Endothelial cell of umbilical vein (primary cell): Measurements from ENCODE around the gene TMEM178B. TPM values are rescaled to one million over a fixed set of nuclear protein-coding genes. Genes with fewer than 3 reads are reported as not detected.

Experiments
- BruUV-seq: library from RNA; stranded (reverse); fragments of 400-500 nt; replicated peaks from 2 replicates; lab custom pipeline; 2021; lab: Mats Ljungman, UMichigan
- CTCF ChIA-PET: fragments of 300-600, 350-600 bp; sonication (Branson Sonifier 250); formaldehyde crosslinking; loops from one replicate; lab custom pipeline; 2021; ENCODE audit warnings: antibody characterized with exemption, inconsistent platforms; lab: Charles Lee
- POLR2A ChIA-PET: fragments of 300-600, 350-600 bp; sonication (Branson Sonifier 250); formaldehyde crosslinking; loops from one replicate; lab custom pipeline; 2021; ENCODE audit warnings: antibody characterized with exemption, inconsistent platforms; lab: Charles Lee
- DNase-seq: peaks from one replicate; pipeline ENCODE4 v3.0.0-alpha.2; 2011; ENCODE audit warnings: low read depth, low spot score
- FAIRE-seq: peaks from 2 replicates; lab custom pipeline; 2011; peaks lifted over from hg19 to GRCh38; lab: Jason Lieb, UNC
- H2AFZ ChIP-seq: 2 replicates; pipeline ENCODE4 v1.6.0; 2012; ENCODE audit warnings: low read depth, low read length, control low read depth, inconsistent platforms
- H3K27ac ChIP-seq: 2 replicates; pipeline ENCODE4 v1.5.1; 2011; ENCODE audit warnings: low read depth, mild to moderate bottlenecking, control low read depth, low read length, moderate library complexity; ENCODE audit not compliant: insufficient read depth
- H3K27me3 ChIP-seq, 2 experiments: 2 replicates each; pipeline versions ENCODE4 v1.6.0 to v1.6.1; 2011; ENCODE audit warnings: low read length in 2 of 2, mixed read lengths in 1 of 2; ENCODE audit not compliant: control insufficient read depth in 2 of 2, insufficient read depth in 2 of 2
- H3K36me3 ChIP-seq, 2 experiments: 2 replicates in 1 of 2; 3 replicates in 1 of 2; pipeline ENCODE4 v1.5.1; 2011; ENCODE audit warnings: low read length in 2 of 2, mild to moderate bottlenecking in 1 of 2, moderate library complexity in 1 of 2; ENCODE audit not compliant: control insufficient read depth in 2 of 2, insufficient read depth in 2 of 2; ENCODE audit errors: extremely low read depth in 1 of 2
- H3K4me1 ChIP-seq: 3 replicates; pipeline ENCODE4 v1.5.1; 2011; ENCODE audit warnings: mild to moderate bottlenecking, low read length; ENCODE audit not compliant: control insufficient read depth, insufficient read depth; ENCODE audit errors: extremely low read depth
- H3K4me2 ChIP-seq: 2 replicates; pipeline ENCODE4 v1.6.1; 2011; ENCODE audit warnings: low read length, control low read depth, mixed read lengths; ENCODE audit not compliant: insufficient read depth
- H3K4me3 ChIP-seq, 3 experiments: fragments of 200-600 bp in 1 of 3; sonication (generic), shearing (Covaris generic) in 1 of 3; replicated peaks in 1 of 3; 2 replicates each; pipeline ENCODE4 v1.5.1; 2011 to 2016; ENCODE audit warnings: control low read depth in 3 of 3, low read length in 3 of 3, mild to moderate bottlenecking in 2 of 3, inconsistent platforms in 1 of 3, low read depth in 1 of 3, moderate library complexity in 1 of 3; ENCODE audit not compliant: insufficient read depth in 1 of 3
- H3K79me2 ChIP-seq: 2 replicates; pipeline ENCODE4 v1.6.0; 2012; ENCODE audit warnings: low read length, inconsistent platforms; ENCODE audit not compliant: control insufficient read depth, insufficient read depth
- H3K9ac ChIP-seq: replicated peaks from 2 replicates; pipeline ENCODE3; 2011; ENCODE audit warnings: low read length, control low read depth; ENCODE audit not compliant: insufficient read depth; ENCODE audit errors: extremely low read depth
- H3K9me1 ChIP-seq: replicated peaks from 3 replicates; pipeline ENCODE4 v1.6.0; 2011; ENCODE audit warnings: mild to moderate bottlenecking, low read length; ENCODE audit not compliant: control insufficient read depth, insufficient read depth; ENCODE audit errors: extremely low read depth
- H3K9me3 ChIP-seq: replicated peaks from 2 replicates; pipeline ENCODE4 v1.5.1; 2012; ENCODE audit warnings: low read length, inconsistent platforms; ENCODE audit not compliant: control insufficient read depth, insufficient read depth
- H4K20me1 ChIP-seq: replicated peaks from 2 replicates; pipeline ENCODE3; 2011; ENCODE audit warnings: mild to moderate bottlenecking, low read length; ENCODE audit not compliant: control insufficient read depth, insufficient read depth; ENCODE audit errors: extremely low read depth
- EZH2 ChIP-seq: IDR thresholded peaks from 2 replicates; pipeline ENCODE4 v1.6.1; 2012; ENCODE audit warnings: borderline replicate concordance, low read depth, mild to moderate bottlenecking, moderate library complexity, low read length, inconsistent platforms; ENCODE audit not compliant: severe bottlenecking
- FOS ChIP-seq: IDR thresholded peaks from 2 replicates; pipeline ENCODE4 v1.6.1; 2011; ENCODE audit warnings: mild to moderate bottlenecking, low read length, moderate library complexity, borderline replicate concordance; ENCODE audit not compliant: insufficient read depth
- GATA2 ChIP-seq: IDR thresholded peaks from 2 replicates; pipeline ENCODE4 v1.7.0; 2011; ENCODE audit warnings: low read depth, mild to moderate bottlenecking, moderate library complexity, mixed read lengths, low read length; ENCODE audit not compliant: insufficient read length, insufficient read depth
- JUN ChIP-seq: IDR thresholded peaks from 2 replicates; pipeline ENCODE4 v1.6.1; 2011; ENCODE audit warnings: borderline replicate concordance, low read depth; ENCODE audit not compliant: insufficient read length, insufficient read depth
- MYC ChIP-seq: IDR thresholded peaks from one replicate; pipeline ENCODE4 v1.6.1; 2011; ENCODE audit warnings: mild to moderate bottlenecking, low read depth, low read length
- POLR2A ChIP-seq: IDR thresholded peaks from 2 replicates; pipeline ENCODE4 v1.6.1; 2012; ENCODE audit warnings: low read depth, mild to moderate bottlenecking, control low read depth, low read length
- POLR2AphosphoS5 ChIP-seq: IDR thresholded peaks from 2 replicates; pipeline ENCODE4 v1.6.1; 2012; ENCODE audit warnings: low read depth, mild to moderate bottlenecking, control low read depth, low read length, moderate library complexity; ENCODE audit not compliant: insufficient read depth
- dilution Hi-C: fragments of 300-500 bp; cut with MboI; formaldehyde crosslinking; loops from one replicate; pipeline ENCODE4 v1.15.0; 2019; ENCODE audit warnings: low sequenced_read_pairs; ENCODE audit not compliant: extremely low pct_ligation_motif_present
- intact Hi-C: fragments of 100-400 bp; cut with micrococcal nuclease; formaldehyde crosslinking; loops from one replicate; pipeline ENCODE4 v1.10.0; 2022
- polyA plus RNA-seq, 4 experiments: library from polyadenylated mRNA; depleted of rRNA in 3 of 4; stranded (reverse) in 3 of 4; unstranded in 1 of 4; fragments of >200 nt; gene quantifications; 2 replicates each; pipeline versions ENCODE4 v1.2.1 to v1.2.3, GENCODE V29; 2011 to 2012; ENCODE audit warnings: missing spikeins in 1 of 4
- total RNA-seq: library from RNA; stranded (reverse); gene quantifications from 2 replicates; pipeline ENCODE4 v1.2.3, GENCODE V29; 2021
- TF ChIP-seq, protein P1 (sequence below), 2 donors: IDR thresholded peaks; 1 replicate in 1 of 2; 2 replicates in 1 of 2; pipeline ENCODE4 v1.5.1; 2011; ENCODE audit warnings: low read length in 2 of 2, mild to moderate bottlenecking in 2 of 2, moderate library complexity in 2 of 2, control low read depth in 1 of 2, inconsistent platforms in 1 of 2, low read depth in 1 of 2; ENCODE audit not compliant: insufficient read depth in 1 of 2; ENCODE audit errors: extremely low read depth in 1 of 2
- TF ChIP-seq, protein P2 (sequence below): IDR thresholded peaks from 2 replicates; pipeline ENCODE4 v1.6.1; 2011; ENCODE audit not compliant: insufficient read depth, insufficient read length

TMEM178B gene
- total and polyA plus RNA-seq, 2 donors (not counting 3 experiments of a cell fraction or from before 2014, with no cell fraction given) = not detected

GRCh38 chr7:141128506-141128905 lies 54.6 kb downstream of the TMEM178B start:
- dilution Hi-C loops = no loop called here
- DNase-seq (no peak), FAIRE-seq (no peak)
- H4K20me1 ChIP-seq = no peaks in the 10 kb centered on the region
- H3K27me3 ChIP-seq = no peaks in the 10 kb centered on the region
- intact Hi-C loops = no loop called here
- H3K9me1 ChIP-seq = no peaks in the 10 kb centered on the region
- ChIA-PET POLR2A (no interaction called here), CTCF (no interaction called here)
- no TSS peak for BruUV-seq
- no peaks in the 10 kb centered on the region for H3K4me1 ChIP-seq
- no peaks in the 10 kb centered on the region for H3K36me3 ChIP-seq
- no peak overlapping the region for H3K9ac ChIP-seq
- peaks cover 2% of the 10 kb centered on the region for H3K9me3 ChIP-seq
- no peaks in the 10 kb centered on the region for H3K79me2 ChIP-seq
- H3K4me2 ChIP-seq = no peak overlapping the region
- no peak overlapping the region for H3K27ac ChIP-seq
- H2AFZ ChIP-seq = no peak overlapping the region
- TF ChIP-seq POLR2AphosphoS5 (no peak), POLR2A (no peak), GATA2 (no peak), MYC (no peak), FOS (no peak), EZH2 (no peak)
- TF ChIP-seq, protein P1, sequence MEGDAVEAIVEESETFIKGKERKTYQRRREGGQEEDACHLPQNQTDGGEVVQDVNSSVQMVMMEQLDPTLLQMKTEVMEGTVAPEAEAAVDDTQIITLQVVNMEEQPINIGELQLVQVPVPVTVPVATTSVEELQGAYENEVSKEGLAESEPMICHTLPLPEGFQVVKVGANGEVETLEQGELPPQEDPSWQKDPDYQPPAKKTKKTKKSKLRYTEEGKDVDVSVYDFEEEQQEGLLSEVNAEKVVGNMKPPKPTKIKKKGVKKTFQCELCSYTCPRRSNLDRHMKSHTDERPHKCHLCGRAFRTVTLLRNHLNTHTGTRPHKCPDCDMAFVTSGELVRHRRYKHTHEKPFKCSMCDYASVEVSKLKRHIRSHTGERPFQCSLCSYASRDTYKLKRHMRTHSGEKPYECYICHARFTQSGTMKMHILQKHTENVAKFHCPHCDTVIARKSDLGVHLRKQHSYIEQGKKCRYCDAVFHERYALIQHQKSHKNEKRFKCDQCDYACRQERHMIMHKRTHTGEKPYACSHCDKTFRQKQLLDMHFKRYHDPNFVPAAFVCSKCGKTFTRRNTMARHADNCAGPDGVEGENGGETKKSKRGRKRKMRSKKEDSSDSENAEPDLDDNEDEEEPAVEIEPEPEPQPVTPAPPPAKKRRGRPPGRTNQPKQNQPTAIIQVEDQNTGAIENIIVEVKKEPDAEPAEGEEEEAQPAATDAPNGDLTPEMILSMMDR (IDR thresholded peaks at IDR 0.05; ENCODE audit: extremely low read depth in 1 of 2, insufficient read depth in 1 of 2, low read depth in 1 of 2, low read length in 2 of 2) = no peak
- H3K4me3 ChIP-seq = no peak overlapping the region

GRCh38 chr7:141128931-141129330 lies 55.1 kb downstream of the TMEM178B start:
- no peaks in the 10 kb centered on the region for H3K4me1 ChIP-seq
- no peak overlapping the region for H3K27ac ChIP-seq
- H3K9me1 ChIP-seq = no peaks in the 10 kb centered on the region
- H3K27me3 ChIP-seq = no peaks in the 10 kb centered on the region
- POLR2A ChIA-PET = no interaction called here
- dilution Hi-C loops = no loop called here
- H3K4me3 ChIP-seq = no peak overlapping the region
- no peak overlapping the region for H3K9ac ChIP-seq
- no peaks in the 10 kb centered on the region for H3K36me3 ChIP-seq
- no peaks in the 10 kb centered on the region for H4K20me1 ChIP-seq
- BruUV-seq = no TSS peak
- CTCF ChIA-PET = no interaction called here
- no peaks in the 10 kb centered on the region for H3K79me2 ChIP-seq
- no peak overlapping the region for H2AFZ ChIP-seq
- H3K4me2 ChIP-seq = no peak overlapping the region
- DNase-seq (no peak), FAIRE-seq (no peak)
- TF ChIP-seq GATA2 (no peak), MYC (no peak), POLR2AphosphoS5 (no peak), FOS (no peak), EZH2 (no peak), JUN (no peak), POLR2A (no peak)
- TF ChIP-seq, protein P2, sequence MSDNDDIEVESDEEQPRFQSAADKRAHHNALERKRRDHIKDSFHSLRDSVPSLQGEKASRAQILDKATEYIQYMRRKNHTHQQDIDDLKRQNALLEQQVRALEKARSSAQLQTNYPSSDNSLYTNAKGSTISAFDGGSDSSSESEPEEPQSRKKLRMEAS = no peak
- TF ChIP-seq, protein P1 (IDR thresholded peaks at IDR 0.05; ENCODE audit: extremely low read depth in 1 of 2, insufficient read depth in 1 of 2, low read depth in 1 of 2, low read length in 2 of 2) = no peak
- peaks cover 2% of the 10 kb centered on the region for H3K9me3 ChIP-seq
- intact Hi-C loops = no loop called here
